T-cell (primary cell): Measurements from ENCODE around the gene STAT4. TPM values are rescaled to one million over a fixed set of nuclear protein-coding genes. Genes with fewer than 3 reads are reported as not detected.
A peak's percentile ranks its signal among the peaks of the same experiment; 100 is the strongest.

ENCODE experiments used
- ATAC-seq, 4 experiments: fragments of 200-7000 bp in 3 of 4; fragments of 150-1000 bp in 1 of 4; cut with Tn5 transposase; replicated peaks in 1 of 4; 1 replicate in 3 of 4; 2 replicates in 1 of 4; pipeline ENCODE4 v1.10.0; 2021; ENCODE audit warnings: moderate library complexity in 3 of 4, mild to moderate bottlenecking in 2 of 4, moderate number of reproducible peaks in 1 of 4
- CTCF ChIA-PET, 2 donors: fragments of 300-600 bp; sonication (Branson Sonifier 250); formaldehyde crosslinking; loops; one replicate each; lab custom pipeline; 2022; ENCODE audit warnings: antibody characterized with exemption in 2 of 2; lab: Charles Lee
- POLR2A ChIA-PET, 2 donors: fragments of 300-600 bp; sonication (Branson Sonifier 250); formaldehyde crosslinking; loops; one replicate each; lab custom pipeline; 2022; ENCODE audit warnings: antibody characterized with exemption in 2 of 2; lab: Charles Lee
- DNase-seq, 35 experiments: peaks; one replicate each; pipeline versions ENCODE4 v3.0.0 to v3.0.0-alpha.2; 2013 to 2023
- H3K27ac ChIP-seq: one replicate; pipeline ENCODE4 v1.5.1; 2013; ENCODE audit warnings: low read length
- H3K27me3 ChIP-seq, 2 experiments: replicated peaks in 1 of 2; 1 replicate in 1 of 2; 2 replicates in 1 of 2; pipeline versions ENCODE4 v1.6.1 to v1.7.0; 2013; ENCODE audit warnings: low read length in 1 of 2, mixed read lengths in 1 of 2; ENCODE audit not compliant: control insufficient read depth in 2 of 2, insufficient read depth in 2 of 2; ENCODE audit errors: extremely low read depth in 1 of 2
- H3K36me3 ChIP-seq, 2 donors: 1 replicate in 1 of 2; 2 replicates in 1 of 2; pipeline versions ENCODE4 v1.6.1 to v1.7.0; 2013; ENCODE audit warnings: low read length in 1 of 2; ENCODE audit not compliant: control insufficient read depth in 2 of 2, insufficient read depth in 1 of 2; ENCODE audit errors: extremely low read depth in 1 of 2
- H3K4me1 ChIP-seq, 2 experiments: 1 replicate in 1 of 2; 2 replicates in 1 of 2; pipeline versions ENCODE4 v1.6.1 to v1.7.0; 2013; ENCODE audit warnings: low read length in 2 of 2, mixed read lengths in 1 of 2; ENCODE audit not compliant: insufficient read depth in 2 of 2, control insufficient read depth in 1 of 2; ENCODE audit errors: extremely low read depth in 1 of 2
- H3K4me3 ChIP-seq, 2 donors: 1 replicate in 1 of 2; 2 replicates in 1 of 2; pipeline versions ENCODE4 v1.5.1 to v1.7.0; 2013; ENCODE audit warnings: mild to moderate bottlenecking in 2 of 2, low read length in 1 of 2, moderate library complexity in 1 of 2; ENCODE audit not compliant: control insufficient read depth in 1 of 2; ENCODE audit errors: extremely low read depth in 1 of 2
- H3K9me3 ChIP-seq: 2 replicates; pipeline ENCODE4 v1.7.0; 2013
- H3K27ac Mint-ChIP-seq, 2 donors: one replicate each; pipeline ENCODE4 v1.8.0; 2020 to 2021; ENCODE audit warnings: mild to moderate bottlenecking in 2 of 2, mixed read lengths in 2 of 2
- H3K27me3 Mint-ChIP-seq, 2 donors: one replicate each; pipeline ENCODE4 v1.8.0; 2021 to 2022; ENCODE audit warnings: mixed read lengths in 2 of 2
- H3K36me3 Mint-ChIP-seq: one replicate; pipeline ENCODE4 v1.8.0; 2021; ENCODE audit warnings: mixed read lengths
- H3K4me1 Mint-ChIP-seq, 3 donors: one replicate each; pipeline ENCODE4 v1.8.0; 2020 to 2022; ENCODE audit warnings: mixed read lengths in 3 of 3, mild to moderate bottlenecking in 1 of 3
- H3K4me3 Mint-ChIP-seq, 3 donors: one replicate each; pipeline ENCODE4 v1.8.0; 2020 to 2022; ENCODE audit warnings: mild to moderate bottlenecking in 3 of 3, mixed read lengths in 3 of 3, moderate library complexity in 3 of 3
- H3K9me3 Mint-ChIP-seq, 3 donors: one replicate each; pipeline ENCODE4 v1.8.0; 2020 to 2022; ENCODE audit warnings: mixed read lengths in 3 of 3
- WGBS: methylation state at CpG from one replicate; pipeline ENCODE4 v1.1.5; 2013; ENCODE audit warnings: missing lambda C conversion rate; ENCODE audit not compliant: insufficient coverage; 5-methylcytosine and 5-hydroxymethylcytosine counted together
- total RNA-seq, 35 experiments: library from RNA in 6 of 35; stranded (reverse) in 6 of 35; fragments of 120-200 nt in 1 of 35; gene quantifications; one replicate each; pipeline versions ENCODE4 v1.2.1 to v1.2.4 and lab custom pipeline; 2013 to 2026

STAT4 gene
- total RNA-seq, 5 donors from 2014 or later (not counting 1 experiment from before 2014, with no cell fraction given) = 79.5 to 141 (median 91.7) TPM

DNA sequence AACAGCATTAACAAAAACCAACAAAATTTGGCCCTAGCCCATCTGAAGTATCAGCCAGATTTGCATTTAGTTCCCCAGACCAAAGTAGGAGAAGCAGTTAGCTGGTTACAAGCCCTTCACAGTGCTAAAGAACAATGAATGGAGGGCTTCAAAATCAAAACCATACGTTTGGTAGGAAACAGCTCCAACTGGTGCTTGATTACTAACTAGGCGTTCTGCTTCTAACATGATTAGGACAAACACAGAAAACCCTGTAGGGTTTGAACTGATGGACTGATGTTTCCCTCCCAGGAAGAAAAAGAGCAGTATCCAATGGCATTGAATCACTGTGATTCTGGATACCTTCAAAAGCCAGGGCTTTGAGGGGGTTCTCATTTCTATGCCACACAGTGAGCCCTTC, 20.5 kb upstream of the STAT4 start:
- CTCF ChIA-PET = interaction anchor here in 1 of 2 donors (0.7 kb wide), 1 partner anchor 336 kb away, joined by 3 read pairs; no protein-coding TSS in a partner anchor
- POLR2A ChIA-PET = no interaction called here
- Histone ChIP-seq H3K27me3 (no peaks in the 10 kb centered on the region), H3K27ac (no peak overlapping the region), H3K9me3 (no peaks in the 10 kb centered on the region), H3K4me3 (no peak overlapping the region), H3K4me1 (peaks cover 0 to 4% of the 10 kb centered on the region in 2 experiments), H3K36me3 (no peaks in the 10 kb centered on the region)
- DNase-seq (no peak), ATAC-seq (no peak)
- Mint-ChIP-seq H3K27me3 (no peaks in the 10 kb centered on the region), H3K4me1 (peaks cover 17 to 23% (median 17%) of the 10 kb centered on the region in 3 donors), H3K36me3 (no peaks in the 10 kb centered on the region), H3K27ac (no peak overlapping the region), H3K9me3 (no peaks in the 10 kb centered on the region), H3K4me3 (no peak overlapping the region)
- WGBS = no CpG with 5 or more reads among the region's 2 CpGs

DNA sequence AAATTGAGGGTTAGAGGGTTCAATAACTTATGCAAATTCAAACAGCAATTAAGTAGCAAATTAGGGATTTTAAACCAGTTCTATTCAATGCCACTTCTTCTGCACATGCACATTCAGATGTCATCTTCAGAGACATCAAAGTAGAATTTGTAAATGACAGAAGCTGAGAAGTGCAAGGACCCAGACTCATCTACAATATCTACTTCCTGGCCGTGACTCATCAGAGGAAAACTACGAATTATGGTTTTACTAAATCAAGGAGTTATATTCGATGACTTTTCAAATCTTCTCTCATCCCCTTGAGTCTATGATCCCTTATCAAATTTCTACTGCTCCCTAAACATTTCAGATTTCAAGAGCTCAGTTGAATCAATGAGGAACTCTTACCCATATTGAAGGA, 20.0 kb upstream of the STAT4 start:
- CTCF ChIA-PET = interaction anchor here in 1 of 2 donors (0.6 kb wide), 1 partner anchor 10 kb away, joined by 3 read pairs; no protein-coding TSS in a partner anchor
- DNase-seq (no peak), ATAC-seq (peak; percentile 63 to 78 (median 70))
- Histone ChIP-seq H3K9me3 (no peaks in the 10 kb centered on the region), H3K27me3 (no peaks in the 10 kb centered on the region), H3K4me1 (peaks cover 0 to 4% of the 10 kb centered on the region in 2 experiments), H3K36me3 (no peaks in the 10 kb centered on the region), H3K27ac (no peak overlapping the region), H3K4me3 (no peak overlapping the region)
- no CpG with 5 or more reads among the region's 3 CpGs for WGBS
- H3K4me1 Mint-ChIP-seq = peaks cover 13 to 23% (median 13%) of the 10 kb centered on the region in 3 donors
- no peaks in the 10 kb centered on the region for H3K27me3 Mint-ChIP-seq
- H3K36me3 Mint-ChIP-seq = no peaks in the 10 kb centered on the region
- H3K4me3 Mint-ChIP-seq = no peak overlapping the region
- peak overlapping the region in 1 of 2 donors; percentile 34 for H3K27ac Mint-ChIP-seq
- POLR2A ChIA-PET = interaction anchor here in 1 of 2 donors (0.6 kb wide), 1 partner anchor 506 kb away, joined by 7 read pairs; no protein-coding TSS in a partner anchor
- H3K9me3 Mint-ChIP-seq = no peaks in the 10 kb centered on the region

- POLR2A ChIA-PET = interaction anchor here in 1 of 2 donors (0.6 kb wide), 1 partner anchor 506 kb away, joined by 7 read pairs; no protein-coding TSS in a partner anchor
- WGBS = 100% methylated on average over 1 of the region's 1 CpG
- Mint-ChIP-seq H3K27me3 (no peaks in the 10 kb centered on the region), H3K4me1 (peaks cover 12 to 26% (median 15%) of the 10 kb centered on the region in 3 donors), H3K4me3 (no peak overlapping the region), H3K36me3 (no peaks in the 10 kb centered on the region), H3K27ac (no peak overlapping the region), H3K9me3 (no peaks in the 10 kb centered on the region)
- Histone ChIP-seq H3K27ac (no peak overlapping the region), H3K9me3 (no peaks in the 10 kb centered on the region), H3K4me3 (no peak overlapping the region), H3K27me3 (no peaks in the 10 kb centered on the region), H3K4me1 (peaks cover 0 to 6% of the 10 kb centered on the region in 2 experiments), H3K36me3 (no peaks in the 10 kb centered on the region)
- CTCF ChIA-PET = interaction anchor here in 1 of 2 donors (0.6 to 1.5 kb wide), 3 partner anchors 10 to 351 kb away, joined by 3 to 4 read pairs (median 3); no protein-coding TSS in a partner anchor
- ATAC-seq (no peak), DNase-seq (no peak)
Measured at GRCh38 chr2:191170301-191170636, 19.5 kb upstream of the STAT4 start.

GRCh38 chr2:191169456-191170300, 18.9 kb upstream of the STAT4 start:
- no peaks in the 10 kb centered on the region for H3K9me3 Mint-ChIP-seq

GRCh38 chr2:191167766-191168165, 17.0 kb upstream of the STAT4 start:
- POLR2A ChIA-PET = no interaction called here
- H3K36me3 Mint-ChIP-seq = no peaks in the 10 kb centered on the region
- no peak for ATAC-seq
- DNase-seq = no peak
- peak overlapping the region in 1 of 2 donors; percentile 8 for H3K27ac Mint-ChIP-seq
- 100% methylated on average over 1 of the region's 2 CpGs for WGBS
- H3K27me3 Mint-ChIP-seq = no peaks in the 10 kb centered on the region
- Histone ChIP-seq H3K27me3 (no peaks in the 10 kb centered on the region), H3K4me1 (peaks cover 0 to 7% of the 10 kb centered on the region in 2 experiments), H3K9me3 (no peaks in the 10 kb centered on the region), H3K36me3 (no peaks in the 10 kb centered on the region), H3K4me3 (no peak overlapping the region), H3K27ac (no peak overlapping the region)
- CTCF ChIA-PET = interaction anchor here (0.6 to 2.6 kb wide), 11 partner anchors 9 to 422 kb away, joined by 3 to 6 read pairs (median 4); no protein-coding TSS in a partner anchor
- H3K4me3 Mint-ChIP-seq = no peak overlapping the region
- peaks cover 15 to 28% (median 18%) of the 10 kb centered on the region in 3 donors for H3K4me1 Mint-ChIP-seq
- no peaks in the 10 kb centered on the region for H3K9me3 Mint-ChIP-seq

More at GRCh38 chr2:191169456-191170300, 18.9 kb upstream of the STAT4 start:
- Mint-ChIP-seq H3K4me3 (no peak overlapping the region), H3K27ac (no peak overlapping the region), H3K4me1 (peaks cover 15 to 30% (median 18%) of the 10 kb centered on the region in 3 donors), H3K36me3 (no peaks in the 10 kb centered on the region), H3K27me3 (no peaks in the 10 kb centered on the region)
- Histone ChIP-seq H3K9me3 (no peaks in the 10 kb centered on the region), H3K4me3 (no peak overlapping the region), H3K27ac (no peak overlapping the region), H3K27me3 (no peaks in the 10 kb centered on the region), H3K4me1 (peaks cover 0 to 7% of the 10 kb centered on the region in 2 experiments), H3K36me3 (no peaks in the 10 kb centered on the region)
- 92% methylated on average over 2 of the region's 5 CpGs for WGBS
- ATAC-seq (no peak), DNase-seq (no peak)
- ChIA-PET CTCF (interaction anchor here (0.5 to 1.5 kb wide), 5 partner anchors 9 to 401 kb away, joined by 3 to 4 read pairs (median 3); no protein-coding TSS in a partner anchor), POLR2A (no interaction called here)

DNA sequence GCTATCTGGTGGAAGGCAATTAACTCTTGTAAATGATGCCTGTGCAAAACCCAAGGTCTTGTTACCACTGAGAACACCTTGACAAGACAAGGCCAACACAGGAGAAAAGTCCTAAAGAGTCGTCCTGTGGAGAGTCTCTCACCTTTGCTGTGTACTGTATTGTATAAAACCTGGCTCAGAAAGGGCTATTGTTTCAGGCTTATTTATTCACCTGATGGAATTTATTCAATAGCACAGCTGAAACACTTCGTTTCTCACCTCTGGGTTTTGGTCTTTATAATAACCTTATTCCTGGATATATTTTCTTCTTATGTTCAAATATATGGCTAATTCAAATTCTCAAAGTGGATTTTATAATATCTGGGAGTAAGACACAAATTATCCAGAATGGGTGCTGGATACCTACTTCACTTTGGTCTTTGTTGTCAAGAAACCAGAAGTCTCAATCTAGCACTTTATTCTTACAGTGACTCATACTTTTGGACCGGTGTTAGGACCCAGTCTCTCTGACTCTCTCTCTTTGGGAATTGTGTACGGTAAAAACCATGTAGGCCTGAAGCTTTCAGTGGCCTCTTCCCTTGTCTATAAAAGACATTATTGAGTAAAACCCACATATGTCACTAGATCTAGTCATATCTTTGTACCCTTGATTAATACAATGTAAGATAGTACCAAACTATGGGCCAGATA, 16.1 kb upstream of the STAT4 start:
- H3K36me3 ChIP-seq = no peaks in the 10 kb centered on the region
- H3K27ac ChIP-seq = no peak overlapping the region
- ChIA-PET POLR2A (interaction anchor here in 1 of 2 donors (0.5 kb wide), 1 partner anchor 118 kb away, joined by 8 read pairs; no protein-coding TSS in a partner anchor), CTCF (interaction anchor here (0.5 to 3.9 kb wide), 19 partner anchors 8 to 506 kb away, joined by 3 to 40 read pairs (median 5); no protein-coding TSS in a partner anchor)
- Mint-ChIP-seq H3K27me3 (no peaks in the 10 kb centered on the region), H3K36me3 (no peaks in the 10 kb centered on the region), H3K4me1 (peaks cover 15 to 22% (median 18%) of the 10 kb centered on the region in 3 donors), H3K27ac (no peak overlapping the region), H3K4me3 (no peak overlapping the region), H3K9me3 (no peaks in the 10 kb centered on the region)
- no peak overlapping the region for H3K4me3 ChIP-seq
- DNase-seq = no peak
- 100% methylated on average over 1 of the region's 4 CpGs for WGBS
- no peaks in the 10 kb centered on the region for H3K27me3 ChIP-seq
- ATAC-seq = no peak
- peaks cover 0 to 7% of the 10 kb centered on the region in 2 experiments for H3K4me1 ChIP-seq
- no peaks in the 10 kb centered on the region for H3K9me3 ChIP-seq
